OCI-LY1 (cell line): ENCODE measurements around the gene GLIS1.

Source experiments
- CTCF ChIP-seq: fragments of 200-600 bp; sonication (generic), shearing (Covaris generic); IDR thresholded peaks from 2 replicates; pipeline ENCODE4 v1.5.1; 2017; ENCODE audit warnings: mild to moderate bottlenecking, antibody characterized with exemption, low read length, moderate library complexity, mixed read lengths
- EZH2 ChIP-seq: fragments of 200-600 bp; sonication (generic), shearing (Covaris generic); IDR thresholded peaks from 2 replicates; pipeline ENCODE4 v1.8.0; 2017; ENCODE audit warnings: borderline replicate concordance, mixed run types, mild to moderate bottlenecking, antibody characterized with exemption, low read length, moderate library complexity, mixed read lengths

DNA sequence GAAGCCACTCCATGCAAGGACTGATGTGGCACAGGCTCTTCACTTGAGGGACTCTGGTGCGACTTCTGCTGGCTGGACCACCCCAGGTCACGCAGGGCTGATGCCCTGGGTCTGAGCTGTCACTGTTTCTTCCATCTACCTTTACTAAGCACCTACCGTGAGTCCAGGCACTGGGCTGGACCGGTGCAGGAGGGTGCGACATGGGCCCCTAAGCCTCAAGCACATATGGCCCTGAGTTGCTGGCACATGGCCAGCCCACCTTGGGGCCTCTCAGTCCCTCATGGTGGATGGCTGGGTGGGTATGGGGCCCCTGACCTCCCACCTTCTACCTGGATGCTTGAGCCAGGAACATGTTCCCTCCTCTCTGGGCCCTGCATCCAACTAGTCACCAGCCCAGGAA lies 203.7 kb downstream of the GLIS1 start:
- TF ChIP-seq CTCF (no peak), EZH2 (no peak)
